Measurements from ENCODE around the gene TM6SF1.

GRCh38 chr15:83099290-83099689, 8.2 kb upstream of the TM6SF1 start:
- TF ChIP-seq, protein P1, sequence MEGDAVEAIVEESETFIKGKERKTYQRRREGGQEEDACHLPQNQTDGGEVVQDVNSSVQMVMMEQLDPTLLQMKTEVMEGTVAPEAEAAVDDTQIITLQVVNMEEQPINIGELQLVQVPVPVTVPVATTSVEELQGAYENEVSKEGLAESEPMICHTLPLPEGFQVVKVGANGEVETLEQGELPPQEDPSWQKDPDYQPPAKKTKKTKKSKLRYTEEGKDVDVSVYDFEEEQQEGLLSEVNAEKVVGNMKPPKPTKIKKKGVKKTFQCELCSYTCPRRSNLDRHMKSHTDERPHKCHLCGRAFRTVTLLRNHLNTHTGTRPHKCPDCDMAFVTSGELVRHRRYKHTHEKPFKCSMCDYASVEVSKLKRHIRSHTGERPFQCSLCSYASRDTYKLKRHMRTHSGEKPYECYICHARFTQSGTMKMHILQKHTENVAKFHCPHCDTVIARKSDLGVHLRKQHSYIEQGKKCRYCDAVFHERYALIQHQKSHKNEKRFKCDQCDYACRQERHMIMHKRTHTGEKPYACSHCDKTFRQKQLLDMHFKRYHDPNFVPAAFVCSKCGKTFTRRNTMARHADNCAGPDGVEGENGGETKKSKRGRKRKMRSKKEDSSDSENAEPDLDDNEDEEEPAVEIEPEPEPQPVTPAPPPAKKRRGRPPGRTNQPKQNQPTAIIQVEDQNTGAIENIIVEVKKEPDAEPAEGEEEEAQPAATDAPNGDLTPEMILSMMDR (IDR thresholded peaks at IDR 0.05): no peak
- no peak for TF ChIP-seq POLR2A (IDR thresholded peaks at IDR 0.05)
